ENCODE results near the gene PRDM10. TPM values are rescaled to one million over a fixed set of nuclear protein-coding genes. Genes with fewer than 3 reads are reported as not detected.

PRDM10 gene
- total RNA-seq, 1 experiment from 2014 or later = 18.1 TPM

DNA sequence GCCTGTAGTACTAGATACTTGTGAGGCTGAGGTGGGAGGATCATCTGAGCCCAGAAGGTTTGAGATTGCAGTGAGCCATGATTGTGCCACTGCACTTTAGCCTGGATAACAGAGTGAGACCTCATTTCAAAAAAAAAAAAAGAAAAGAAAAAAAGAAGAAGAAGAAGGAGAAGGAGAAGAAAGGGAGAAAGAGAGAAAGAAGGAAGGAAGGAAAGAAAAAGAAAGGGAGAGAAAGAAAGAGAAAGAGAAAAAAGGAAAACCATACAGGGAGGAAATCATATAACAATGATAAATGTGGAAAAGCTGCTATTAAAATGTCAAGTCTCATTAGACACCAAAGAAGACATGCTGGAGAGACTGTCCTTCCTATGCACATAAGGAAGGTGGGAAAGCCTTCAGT lies 5.7 kb upstream of the PRDM10 start:
- H3K36me3 ChIP-seq (ENCODE audit: insufficient read depth, low read length, poor library complexity, severe bottlenecking) = no peaks in the 10 kb centered on the region
- DNase-seq (ENCODE audit: low spot score) = no peak
- no peaks in the 10 kb centered on the region for H3K9me3 ChIP-seq (ENCODE audit: low read depth, low read length, poor library complexity, severe bottlenecking)
- H3K27me3 ChIP-seq (replicated peaks; ENCODE audit: insufficient read depth, low read depth, low read length, poor library complexity) = no peaks in the 10 kb centered on the region
- intact Hi-C loops (cut with micrococcal nuclease; ENCODE audit: unreplicated experiment) = no loop called here
- no TSS peak for BruUV-seq (replicated peaks)
- TF ChIP-seq EZH2 (IDR thresholded peaks at IDR 0.05; ENCODE audit: borderline replicate concordance, low read depth, low read length, poor library complexity, severe bottlenecking) = no peak
- TF ChIP-seq, protein P1, sequence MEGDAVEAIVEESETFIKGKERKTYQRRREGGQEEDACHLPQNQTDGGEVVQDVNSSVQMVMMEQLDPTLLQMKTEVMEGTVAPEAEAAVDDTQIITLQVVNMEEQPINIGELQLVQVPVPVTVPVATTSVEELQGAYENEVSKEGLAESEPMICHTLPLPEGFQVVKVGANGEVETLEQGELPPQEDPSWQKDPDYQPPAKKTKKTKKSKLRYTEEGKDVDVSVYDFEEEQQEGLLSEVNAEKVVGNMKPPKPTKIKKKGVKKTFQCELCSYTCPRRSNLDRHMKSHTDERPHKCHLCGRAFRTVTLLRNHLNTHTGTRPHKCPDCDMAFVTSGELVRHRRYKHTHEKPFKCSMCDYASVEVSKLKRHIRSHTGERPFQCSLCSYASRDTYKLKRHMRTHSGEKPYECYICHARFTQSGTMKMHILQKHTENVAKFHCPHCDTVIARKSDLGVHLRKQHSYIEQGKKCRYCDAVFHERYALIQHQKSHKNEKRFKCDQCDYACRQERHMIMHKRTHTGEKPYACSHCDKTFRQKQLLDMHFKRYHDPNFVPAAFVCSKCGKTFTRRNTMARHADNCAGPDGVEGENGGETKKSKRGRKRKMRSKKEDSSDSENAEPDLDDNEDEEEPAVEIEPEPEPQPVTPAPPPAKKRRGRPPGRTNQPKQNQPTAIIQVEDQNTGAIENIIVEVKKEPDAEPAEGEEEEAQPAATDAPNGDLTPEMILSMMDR (conservative IDR thresholded peaks at IDR 0.05; ENCODE audit: low read depth, low read length) = no peak
- no peak overlapping the region for H3K4me3 ChIP-seq (ENCODE audit: low read depth, low read length, poor library complexity, severe bottlenecking)
- H3K4me1 ChIP-seq (ENCODE audit: insufficient read depth, low read length, poor library complexity, severe bottlenecking) = peaks cover 9% of the 10 kb centered on the region
- ChIA-PET POLR2A (ENCODE audit: low non-redundant PET) (no interaction called here), CTCF (no interaction called here)
- H3K27ac ChIP-seq (ENCODE audit: low read depth, low read length, poor library complexity, severe bottlenecking) = no peak overlapping the region

DNA sequence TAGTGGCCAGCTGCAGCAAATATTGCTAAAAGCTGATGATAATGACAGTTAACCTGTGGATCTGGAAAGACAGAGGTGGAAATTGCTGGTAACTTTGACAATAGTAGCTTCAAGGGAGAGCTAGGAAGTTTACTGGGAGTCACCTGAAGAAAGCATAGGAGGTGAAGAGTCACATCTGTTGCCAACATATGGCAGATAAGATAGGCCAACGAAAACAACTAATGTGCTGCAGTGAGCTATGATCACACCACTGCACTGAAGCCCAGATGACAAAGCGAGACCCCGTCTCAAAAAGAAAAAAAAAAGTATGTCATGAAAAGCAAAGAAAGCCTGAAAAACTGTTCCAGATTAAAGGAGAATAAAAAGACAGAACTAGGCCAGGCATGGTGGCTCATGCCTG lies 4.3 kb upstream of the PRDM10 start:
- TF ChIP-seq EZH2 (IDR thresholded peaks at IDR 0.05; ENCODE audit: borderline replicate concordance, low read depth, low read length, poor library complexity, severe bottlenecking) = no peak
- TF ChIP-seq, protein P1 (conservative IDR thresholded peaks at IDR 0.05; ENCODE audit: low read depth, low read length) = no peak
- H3K4me1 ChIP-seq (ENCODE audit: insufficient read depth, low read length, poor library complexity, severe bottlenecking) = peaks cover 9% of the 10 kb centered on the region
- H3K4me3 ChIP-seq (ENCODE audit: low read depth, low read length, poor library complexity, severe bottlenecking) = no peak overlapping the region
- H3K9me3 ChIP-seq (ENCODE audit: low read depth, low read length, poor library complexity, severe bottlenecking) = no peaks in the 10 kb centered on the region
- no peaks in the 10 kb centered on the region for H3K27me3 ChIP-seq (replicated peaks; ENCODE audit: insufficient read depth, low read depth, low read length, poor library complexity)
- H3K27ac ChIP-seq (ENCODE audit: low read depth, low read length, poor library complexity, severe bottlenecking) = no peak overlapping the region
- ChIA-PET CTCF (no interaction called here), POLR2A (ENCODE audit: low non-redundant PET) (no interaction called here)
- intact Hi-C loops (cut with micrococcal nuclease; ENCODE audit: unreplicated experiment) = no loop called here
- no peaks in the 10 kb centered on the region for H3K36me3 ChIP-seq (ENCODE audit: insufficient read depth, low read length, poor library complexity, severe bottlenecking)
- BruUV-seq (replicated peaks) = no TSS peak
- DNase-seq (ENCODE audit: low spot score) = no peak

DNA sequence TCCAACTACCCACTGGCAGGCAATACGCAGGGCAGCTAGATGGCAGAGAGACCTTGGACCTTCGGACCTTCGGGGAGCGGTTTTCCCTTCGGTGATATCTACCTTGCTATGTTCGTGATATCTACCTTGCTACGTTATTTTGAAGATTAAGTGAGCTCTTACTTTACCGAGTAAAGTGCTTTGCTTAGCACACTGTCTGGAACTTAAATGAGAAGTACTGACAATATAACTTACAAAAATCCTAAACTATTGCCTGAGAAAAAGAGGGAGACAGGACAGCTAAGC lies 1.0 kb upstream of the PRDM10 start:
- TSS peak; percentile 89 for BruUV-seq (replicated peaks)
- intact Hi-C loops (cut with micrococcal nuclease; ENCODE audit: unreplicated experiment) = no loop called here
- Histone ChIP-seq H3K36me3 (ENCODE audit: insufficient read depth, low read length, poor library complexity, severe bottlenecking) (no peaks in the 10 kb centered on the region), H3K4me1 (ENCODE audit: insufficient read depth, low read length, poor library complexity, severe bottlenecking) (peaks cover 9% of the 10 kb centered on the region), H3K4me3 (ENCODE audit: low read depth, low read length, poor library complexity, severe bottlenecking) (peak overlapping the region; percentile 63), H3K9me3 (ENCODE audit: low read depth, low read length, poor library complexity, severe bottlenecking) (no peaks in the 10 kb centered on the region), H3K27ac (ENCODE audit: low read depth, low read length, poor library complexity, severe bottlenecking) (peak overlapping the region; percentile 100), H3K27me3 (replicated peaks; ENCODE audit: insufficient read depth, low read depth, low read length, poor library complexity) (no peaks in the 10 kb centered on the region)
- DNase-seq (ENCODE audit: low spot score) = no peak
- TF ChIP-seq, protein P1 (conservative IDR thresholded peaks at IDR 0.05; ENCODE audit: low read depth, low read length) = no peak
- no peak for TF ChIP-seq EZH2 (IDR thresholded peaks at IDR 0.05; ENCODE audit: borderline replicate concordance, low read depth, low read length, poor library complexity, severe bottlenecking)
- POLR2A ChIA-PET (ENCODE audit: low non-redundant PET) = no interaction called here
- CTCF ChIA-PET = interaction anchor here (2.1 kb wide), 1 partner anchor 129 kb away, joined by 9 read pairs; no protein-coding TSS in a partner anchor

All from A673 (cell line).